Left renal pelvis (tissue), 4 donors: ENCODE data around the gene HDLBP. TPM values are rescaled to one million over a fixed set of nuclear protein-coding genes. Genes with fewer than 3 reads are reported as not detected.

Source experiments
- DNase-seq, 4 donors: peaks; one replicate each; pipeline ENCODE4 v3.0.0-alpha.2; 2013; ENCODE audit warnings: low read depth in 4 of 4, low spot score in 3 of 4
- polyA plus RNA-seq, 4 donors: library from polyadenylated mRNA; unstranded; fragments of 120-200 nt; gene quantifications; one replicate each; pipeline ENCODE4 v1.2.1, GENCODE V29; 2013; ENCODE audit not compliant: insufficient read length in 4 of 4

The HDLBP gene
- polyA plus RNA-seq, 4 donors, result 312 to 379 (median 335) TPM

- no peak for DNase-seq
Measured at GRCh38 chr2:241182531-241183133, 132.8 kb downstream of the HDLBP start.

DNA sequence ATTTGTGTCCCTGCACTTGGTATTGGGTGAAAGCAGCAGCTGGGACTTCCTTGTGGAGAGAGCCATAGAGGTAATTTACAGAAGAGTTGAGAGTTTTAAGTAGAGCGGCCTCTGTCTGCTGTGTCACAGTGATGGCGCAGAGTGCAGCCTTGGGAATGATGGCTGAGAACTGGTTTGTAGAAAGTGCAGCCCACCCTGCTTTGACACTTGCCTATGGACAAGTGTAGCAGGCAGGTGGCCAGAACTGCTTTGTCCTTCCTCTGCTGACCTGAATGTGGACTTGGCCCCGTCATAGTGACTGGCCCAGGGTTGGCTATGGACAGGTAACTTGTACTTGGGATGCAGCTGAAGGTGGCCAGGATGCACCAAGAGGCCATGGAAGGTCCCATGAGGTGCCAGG, 133.3 kb downstream of the HDLBP start:
- no peak for DNase-seq

DNA sequence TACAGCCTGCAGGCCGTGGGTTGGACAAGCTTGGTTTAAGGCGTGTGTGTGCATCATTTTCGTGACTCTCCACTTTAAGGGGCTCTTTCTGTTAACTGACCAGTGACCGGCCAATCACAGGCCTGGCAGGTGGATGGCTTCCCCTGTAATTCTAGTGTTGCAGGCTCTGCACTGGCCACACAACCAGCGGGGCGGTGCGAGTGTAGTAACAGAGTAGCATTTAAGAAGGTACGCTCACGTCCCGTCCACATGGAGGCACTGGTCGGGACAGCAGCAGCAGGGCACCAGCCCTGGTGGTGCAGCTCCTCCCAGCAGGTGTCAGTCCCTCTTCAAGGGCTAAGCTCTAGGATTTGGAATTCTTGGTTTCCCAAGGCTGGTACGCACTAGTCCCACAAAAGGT, 135.0 kb downstream of the HDLBP start:
- no peak for DNase-seq

DNA sequence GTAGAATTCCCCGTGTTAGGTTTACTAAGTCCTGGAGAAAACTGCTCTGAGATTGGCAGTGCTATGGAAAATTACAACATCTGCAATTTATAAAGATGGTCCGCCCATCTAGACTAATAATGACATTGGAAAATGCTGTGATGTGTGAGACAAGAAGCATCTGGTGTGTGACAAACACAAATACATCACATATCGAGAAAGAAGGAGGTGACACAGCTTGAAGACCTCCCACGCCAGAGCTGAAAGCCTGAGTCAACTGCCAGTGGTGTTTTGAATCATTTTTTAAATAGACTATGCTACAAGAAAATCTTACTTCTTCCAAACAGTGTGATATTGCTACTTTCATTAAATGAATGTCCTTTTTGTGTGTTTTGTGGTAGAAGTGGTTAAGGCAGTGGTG, 135.6 kb downstream of the HDLBP start:
- DNase-seq, result no peak

GRCh38 chr2:241178961-241179360, 136.5 kb downstream of the HDLBP start:
- DNase-seq, result no peak

DNA sequence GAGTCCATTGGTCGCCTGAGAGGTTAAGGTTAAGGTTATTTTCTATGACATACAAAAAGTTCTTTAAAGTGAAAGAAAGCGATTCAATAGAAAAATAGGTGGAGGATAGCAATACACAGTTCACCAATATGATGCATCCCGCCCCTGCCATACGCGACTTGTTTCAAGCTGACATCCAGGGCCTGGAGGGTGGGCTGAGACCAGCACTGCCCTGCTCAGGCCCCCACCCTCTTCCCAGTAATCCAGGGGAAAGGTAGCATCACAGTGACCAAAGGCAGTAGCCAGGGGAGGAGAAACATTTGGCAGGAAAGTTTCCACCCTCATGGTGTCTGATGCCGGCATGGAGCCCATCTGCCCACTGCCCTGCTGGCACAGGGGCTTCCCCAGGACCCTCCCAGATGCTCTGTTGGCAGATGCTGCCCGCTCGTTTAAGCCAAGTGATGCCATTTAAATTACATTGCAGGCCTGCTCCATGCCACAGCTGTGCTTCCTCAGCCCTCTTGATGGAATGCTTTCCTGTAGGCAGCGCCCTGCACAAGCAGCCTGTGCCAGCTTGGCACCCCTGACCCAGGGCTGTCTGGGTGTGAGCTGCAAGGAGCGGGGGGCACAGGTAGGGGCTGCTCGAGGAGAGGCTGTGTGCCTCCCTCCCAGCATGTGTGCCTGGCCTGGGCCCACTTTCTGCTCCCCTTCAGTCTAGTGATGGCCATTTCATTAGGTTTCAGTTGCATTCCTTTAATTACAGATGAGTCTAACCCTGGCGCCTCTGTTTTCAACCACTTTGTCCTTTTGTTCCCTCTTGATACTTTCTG, 137.7 kb downstream of the HDLBP start:
- DNase-seq, result no peak

Other genes with a start within 250 kb of the HDLBP start
- 10 to 100 TPM; 55.4 to 76.9 (median 67.5) TPM for gene MTERF4, start 213.4 kb downstream of the HDLBP start, polyA plus RNA-seq
- gene PASK, start 166.2 kb downstream of the HDLBP start, polyA plus RNA-seq, result 10 to 100 TPM in 3 of 4 donors, 1 to 10 TPM in 1; 9.8 to 26.4 (median 17.2) TPM
- gene PPP1R7, start 165.2 kb downstream of the HDLBP start, polyA plus RNA-seq, result 10 to 100 TPM; 47.7 to 81.0 (median 79.2) TPM
- 1 to 10 TPM in 3 of 4 donors, under 1 TPM in 1; 0.85 to 3.3 (median 1.6) TPM for gene ANO7, start 127.0 kb downstream of the HDLBP start, polyA plus RNA-seq
- gene SEPTIN2, start 253 bp upstream of the HDLBP start, polyA plus RNA-seq, result 100 to 1,000 TPM; 566 to 653 (median 594) TPM
- 10 to 100 TPM; 39.5 to 66.1 (median 54.1) TPM for gene FARP2, start 40.6 kb upstream of the HDLBP start, polyA plus RNA-seq
- gene STK25, start 192.9 kb upstream of the HDLBP start, polyA plus RNA-seq, result 100 to 1,000 TPM; 143 to 234 (median 186) TPM
- gene BOK, start 243.1 kb upstream of the HDLBP start, polyA plus RNA-seq, result 10 to 100 TPM; 20.0 to 26.6 (median 23.1) TPM